Measurements from ENCODE around the gene RPL10. TPM values are rescaled to one million over a fixed set of nuclear protein-coding genes. Genes with fewer than 3 reads are reported as not detected.
A peak's percentile ranks its signal among the peaks of the same experiment; 100 is the strongest.

Gene RPL10
- total and polyA plus RNA-seq, 9 of the 15 experiments (the other 6 are each of a cell fraction or from before 2014, with no cell fraction given), result 3,774 to 7,600 (median 5,014) TPM

- no TSS peak for BruUV-seq (replicated peaks)
- no peak overlapping the region for H3K4me2 ChIP-seq (ENCODE audit: insufficient read depth, low read length)
- no peaks in the 10 kb centered on the region for H3K27me3 ChIP-seq (ENCODE audit: control insufficient read depth in 2 of 2, insufficient read depth in 2 of 2, low read length in 2 of 2)
- ATAC-seq (no peak), DNase-seq (ENCODE audit: extremely low read depth in 1 of 4, low spot score in 3 of 4) (no peak), FAIRE-seq (no peak)
- H4K20me1 ChIP-seq (replicated peaks; ENCODE audit: control insufficient read depth, insufficient read depth, low read length), result peaks cover 3% of the 10 kb centered on the region; the same call in 1 of the 2 replicates
- H3K9me3 ChIP-seq (replicated peaks; ENCODE audit: control insufficient read depth, insufficient read depth, low read depth, low read length), result no peaks in the 10 kb centered on the region
- H3K36me3 ChIP-seq (ENCODE audit: control insufficient read depth, insufficient read depth, low read length), result peaks cover 98% of the 10 kb centered on the region; the same call in 2 of the 3 replicates
- in situ Hi-C loops (cut with MboI) (no loop called here), intact Hi-C loops (cut with micrococcal nuclease) (no loop called here)
- ChIA-PET CTCF (ENCODE audit: low intra/inter-chr PET ratio) (no interaction called here), POLR2A (interaction anchor here (0.7 to 1.8 kb wide), 3 partner anchors 12 to 453 kb away, joined by 4 to 5 read pairs (median 5); no protein-coding TSS in a partner anchor)
- H3K4me1 ChIP-seq (replicated peaks in 1 of 2; ENCODE audit: control insufficient read depth in 2 of 2, insufficient read depth in 2 of 2, low read length in 2 of 2), result peaks cover 0 to 22% of the 10 kb centered on the region in 2 experiments; a peak in 1 of 5 replicates
- H3K27ac ChIP-seq (ENCODE audit: extremely low read depth, low read depth, low read length), result no peak overlapping the region
- H3K79me2 ChIP-seq (ENCODE audit: control insufficient read depth, insufficient read depth, low read length), result no peaks in the 10 kb centered on the region
- TF ChIP-seq THAP12 (CRISPR knock-in tag; IDR thresholded peaks at IDR 0.05) (no peak), POLR2G (IDR thresholded peaks at IDR 0.05; ENCODE audit: low read depth, low read length) (peak; percentile 8; the same call in 1 of the 2 replicates)
- no peak overlapping the region for H3K4me3 ChIP-seq
- no peak overlapping the region for H2AFZ ChIP-seq (ENCODE audit: low read depth, low read length)
- no peak overlapping the region for H3K9ac ChIP-seq (ENCODE audit: insufficient read depth in 1 of 2, low read depth in 2 of 2, low read length in 2 of 2)
- no peaks in the 10 kb centered on the region for H3K9me1 ChIP-seq (ENCODE audit: control insufficient read depth, insufficient read depth, low read length)
- WGBS (ENCODE audit: insufficient coverage, low coverage, missing lambda C conversion rate), result 94% methylated on average over 3 of the region's 13 CpGs
Measured at GRCh38 chrX:154356596-154356995, 41.6 kb upstream of the RPL10 start.

- no peak overlapping the region for H3K9ac ChIP-seq (ENCODE audit: insufficient read depth in 1 of 2, low read depth in 2 of 2, low read length in 2 of 2)
- no peak overlapping the region for H3K27ac ChIP-seq (ENCODE audit: extremely low read depth, low read depth, low read length)
- intact Hi-C loops (cut with micrococcal nuclease), result no loop called here
- ChIA-PET POLR2A (interaction anchor here (0.7 to 1.8 kb wide), 4 partner anchors 12 to 453 kb away, joined by 4 to 5 read pairs (median 4); no protein-coding TSS in a partner anchor), CTCF (ENCODE audit: low intra/inter-chr PET ratio) (no interaction called here)
- peaks cover 0 to 22% of the 10 kb centered on the region in 2 experiments; a peak in 1 of 5 replicates for H3K4me1 ChIP-seq (replicated peaks in 1 of 2; ENCODE audit: control insufficient read depth in 2 of 2, insufficient read depth in 2 of 2, low read length in 2 of 2)
- in situ Hi-C loops (cut with MboI), result no loop called here
- no peaks in the 10 kb centered on the region for H3K27me3 ChIP-seq (ENCODE audit: control insufficient read depth in 2 of 2, insufficient read depth in 2 of 2, low read length in 2 of 2)
- no peaks in the 10 kb centered on the region for H3K79me2 ChIP-seq (ENCODE audit: control insufficient read depth, insufficient read depth, low read length)
- no peak overlapping the region for H3K4me3 ChIP-seq
- peaks cover 3% of the 10 kb centered on the region; the same call in 1 of the 2 replicates for H4K20me1 ChIP-seq (replicated peaks; ENCODE audit: control insufficient read depth, insufficient read depth, low read length)
- no TSS peak for BruUV-seq (replicated peaks)
- no peaks in the 10 kb centered on the region for H3K9me3 ChIP-seq (replicated peaks; ENCODE audit: control insufficient read depth, insufficient read depth, low read depth, low read length)
- no peaks in the 10 kb centered on the region for H3K9me1 ChIP-seq (ENCODE audit: control insufficient read depth, insufficient read depth, low read length)
- H3K4me2 ChIP-seq (ENCODE audit: insufficient read depth, low read length), result no peak overlapping the region
- peaks cover 98% of the 10 kb centered on the region; the same call in 2 of the 3 replicates for H3K36me3 ChIP-seq (ENCODE audit: control insufficient read depth, insufficient read depth, low read length)
- ATAC-seq, result no peak
- no peak overlapping the region for H2AFZ ChIP-seq (ENCODE audit: low read depth, low read length)
- no peak for DNase-seq (ENCODE audit: extremely low read depth in 1 of 4, low spot score in 3 of 4)
- FAIRE-seq, result no peak
- WGBS (ENCODE audit: insufficient coverage, low coverage, missing lambda C conversion rate), result 85% methylated on average over 11 of the region's 27 CpGs
- TF ChIP-seq PCBP1 (IDR thresholded peaks at IDR 0.05; ENCODE audit: low read depth, low read length, poor library complexity, severe bottlenecking), result no peak
- TF ChIP-seq NR2C1 (IDR thresholded peaks at IDR 0.05), result peak; percentile 58; the same call in 1 of the 2 replicates
- TF ChIP-seq NR2C1 (tag; IDR thresholded peaks at IDR 0.05), result peak; percentile 49
- TF ChIP-seq EGR1 (conservative IDR thresholded peaks at IDR 0.05), result peak; percentile 58
- TF ChIP-seq RBFOX2 (IDR thresholded peaks at IDR 0.05; ENCODE audit: low read depth, low read length), result peak; percentile 33; the same call in 1 of the 2 replicates
- no peak for TF ChIP-seq ETS1 (conservative IDR thresholded peaks at IDR 0.05; ENCODE audit: control insufficient read depth, low read depth, low read length)
- TF ChIP-seq ZBTB33 (CRISPR knock-in tag; IDR thresholded peaks at IDR 0.05), result peak; percentile 65
Measured at GRCh38 chrX:154357205-154357604, 41.0 kb upstream of the RPL10 start.

All from K562 (cell line).